ENCODE data around the gene RUNDC1.

Gene RUNDC1

DNA sequence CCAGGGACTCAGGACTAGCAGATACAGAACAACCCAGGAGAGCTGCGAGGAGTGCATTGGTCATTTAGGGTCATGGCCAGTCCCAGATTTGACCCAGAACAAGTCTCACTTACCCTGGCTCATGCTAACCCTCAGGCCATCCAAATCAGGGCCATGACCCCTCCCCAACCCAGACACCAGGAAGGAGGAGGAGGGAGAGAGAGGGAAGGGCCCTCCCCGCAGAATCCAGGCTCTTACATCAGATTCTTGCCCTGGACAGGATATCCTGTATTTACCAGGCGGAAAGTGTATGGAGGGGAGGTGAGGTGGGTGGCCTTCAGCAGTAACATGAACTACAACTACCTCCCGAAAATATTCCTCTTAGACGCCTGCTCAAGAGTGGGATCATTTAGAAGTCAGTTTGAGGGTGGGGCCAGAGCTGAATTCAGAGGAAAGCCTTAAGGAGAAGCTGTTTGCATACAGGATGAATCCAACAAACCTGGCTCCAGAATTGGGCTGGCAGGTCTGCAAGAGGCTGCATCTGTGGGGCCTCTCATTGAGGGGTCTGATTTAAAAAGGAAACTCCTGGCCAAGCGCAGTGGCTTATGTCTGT, 39.8 kb downstream of the RUNDC1 start:
- DNase-seq: no peak

DNA sequence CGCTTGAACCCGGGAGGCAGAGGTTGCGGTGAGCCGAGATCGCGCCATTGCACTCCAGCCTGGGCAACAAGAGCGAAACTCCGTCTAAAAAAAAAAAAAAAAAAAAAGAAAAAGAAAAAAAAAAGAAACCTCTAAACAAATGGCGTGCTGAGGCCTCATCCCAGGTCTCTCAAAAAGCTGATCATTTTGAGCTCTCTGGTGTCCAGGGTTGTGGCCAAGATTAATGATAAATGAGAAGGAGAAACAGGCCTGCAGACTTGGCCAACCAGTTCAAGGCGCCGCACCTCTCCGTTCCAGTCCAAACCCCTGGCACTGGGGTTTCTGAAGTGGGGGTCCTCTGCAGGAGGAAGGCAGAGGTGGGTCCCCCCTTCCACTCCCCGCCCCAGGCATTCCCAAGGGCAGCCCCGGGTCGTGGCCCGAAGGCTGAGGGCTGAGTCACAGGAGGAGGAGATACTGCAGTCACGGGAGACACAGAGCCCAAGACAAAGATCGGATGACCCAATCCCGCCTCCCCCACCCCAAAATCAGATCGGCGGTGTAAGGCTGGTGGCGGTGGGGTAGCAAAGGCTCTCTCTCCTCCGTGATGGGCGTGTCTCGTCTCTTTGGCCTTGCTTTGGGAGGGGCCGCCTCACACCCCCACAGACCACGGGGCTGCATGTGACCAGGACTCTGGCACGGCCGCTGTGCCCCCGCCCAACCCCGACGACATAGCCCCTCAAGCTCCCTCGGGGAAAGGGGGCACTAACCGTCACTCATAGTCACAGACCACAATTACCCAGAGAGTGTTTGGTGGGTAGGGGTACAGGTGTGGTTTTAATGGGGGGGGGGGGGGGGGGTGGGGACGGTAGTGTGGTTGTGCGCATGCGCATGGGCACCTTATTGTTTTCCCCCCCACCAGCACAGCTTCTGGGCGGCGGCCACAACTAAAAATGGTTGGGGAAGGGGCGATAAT, 40.7 kb downstream of the RUNDC1 start:
- DNase-seq: no peak

- DNase-seq: peak; percentile 69
Measured at GRCh38 chr17:43021741-43022512, 41.6 kb downstream of the RUNDC1 start, which contains the start of gene VAT1. VAT1 (minus strand) TSS chr17:43022385; CDS start chr17:43022322, 63 bp downstream.

DNA sequence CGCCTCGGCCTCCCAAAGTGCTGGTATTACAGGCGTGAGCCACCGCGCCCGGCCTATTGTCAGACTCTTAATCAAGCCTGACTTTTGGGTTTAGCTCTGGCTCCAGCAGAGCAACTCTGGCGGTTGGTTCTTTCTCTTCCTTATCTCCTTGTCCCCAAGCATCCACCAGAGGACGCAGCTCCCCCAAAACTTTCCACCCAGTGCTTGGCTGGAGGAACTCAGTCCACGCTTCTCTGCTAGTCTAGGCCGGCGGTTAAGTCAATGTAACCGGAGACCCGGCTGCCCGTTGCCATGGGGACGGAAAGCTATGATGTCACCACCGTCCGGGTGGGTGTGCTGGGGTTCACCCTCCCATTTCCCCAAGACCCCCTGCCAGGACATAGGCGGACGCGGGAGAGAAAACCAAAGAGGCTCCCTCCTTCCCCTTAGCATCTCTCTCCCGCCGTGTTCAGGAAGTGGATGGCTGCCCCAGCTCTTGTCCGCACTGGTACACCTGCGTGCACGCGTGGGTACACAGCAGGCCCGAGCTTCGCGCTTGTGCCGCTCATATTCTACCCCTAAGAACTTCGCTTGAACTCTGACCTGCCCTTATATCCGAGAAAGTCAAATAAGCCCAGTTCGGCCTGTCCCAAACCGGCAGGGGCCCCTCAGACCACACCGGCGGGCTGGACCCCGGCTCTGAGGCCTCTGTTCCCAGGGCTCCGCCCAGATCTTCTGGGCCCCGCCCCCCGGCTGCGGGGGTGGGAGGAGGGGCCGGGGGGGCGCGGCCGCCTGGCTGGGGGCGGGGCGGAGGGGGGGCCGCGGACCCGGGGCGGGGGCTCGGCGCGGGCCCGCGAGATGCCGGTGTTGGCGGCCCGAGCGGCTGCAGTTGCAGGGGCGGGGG, 44.3 kb downstream of the RUNDC1 start, which contains the start of gene RND2:
Gene RND2, plus strand, starts transcription at position 825 of the 883 bp plus-strand sequence. CDS start 117 bp downstream, outside the sequence.
- DNase-seq: peak; percentile 87

DNA sequence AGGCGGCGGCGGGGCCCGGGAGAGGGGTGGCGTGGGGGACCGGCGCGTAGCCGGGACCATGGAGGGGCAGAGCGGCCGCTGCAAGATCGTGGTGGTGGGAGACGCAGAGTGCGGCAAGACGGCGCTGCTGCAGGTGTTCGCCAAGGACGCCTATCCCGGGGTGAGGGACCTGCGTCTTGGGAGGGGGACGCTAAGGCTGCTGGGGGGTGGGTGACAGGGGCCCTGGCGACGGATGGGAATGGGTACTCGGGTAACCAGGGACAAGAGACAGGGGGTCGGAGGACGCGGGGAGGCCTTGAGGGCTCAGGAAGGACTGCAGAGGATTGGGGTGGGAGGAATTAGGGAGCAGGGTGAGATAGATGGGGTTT, 44.9 kb downstream of the RUNDC1 start:
- DNase-seq: no peak

DNA sequence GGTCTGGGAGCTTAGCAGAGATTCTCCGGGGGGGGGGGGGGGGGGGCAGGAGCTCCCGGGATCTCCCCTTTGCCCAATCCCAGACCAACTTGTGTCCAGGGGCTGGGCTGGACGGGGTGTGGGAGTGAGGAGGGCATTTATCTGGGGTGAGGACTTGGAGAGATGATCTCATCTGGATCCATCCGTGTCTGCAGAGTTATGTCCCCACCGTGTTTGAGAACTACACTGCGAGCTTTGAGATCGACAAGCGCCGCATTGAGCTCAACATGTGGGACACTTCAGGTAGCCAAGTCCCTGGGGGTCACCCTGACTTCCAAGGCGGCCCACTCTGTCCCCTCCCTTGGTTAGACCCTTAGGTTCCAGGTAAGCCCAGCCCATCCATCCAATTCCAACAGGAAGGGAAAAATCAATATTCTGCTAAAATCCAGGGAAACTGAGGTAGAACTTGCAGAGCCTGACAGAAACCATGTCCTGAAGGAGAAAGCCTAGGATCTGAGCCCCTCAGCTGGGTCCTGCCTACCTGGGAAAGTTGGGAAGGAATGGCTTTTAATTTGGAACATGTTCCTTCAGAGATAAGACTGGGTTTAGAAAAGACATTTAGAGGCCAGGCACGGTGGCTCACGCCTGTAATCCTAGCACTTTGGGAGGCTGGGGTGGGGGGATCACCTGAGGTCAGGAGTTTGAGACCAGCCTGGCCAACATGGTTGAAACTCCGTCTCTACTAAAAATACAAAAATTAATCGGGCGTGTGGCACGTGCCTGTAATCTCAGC, 45.6 kb downstream of the RUNDC1 start:
- DNase-seq: no peak

- DNase-seq: no peak
Measured at GRCh38 chr17:43026595-43026994, 46.2 kb downstream of the RUNDC1 start.

- DNase-seq: no peak
Measured at GRCh38 chr17:43027091-43028032, 47.0 kb downstream of the RUNDC1 start.

DNA sequence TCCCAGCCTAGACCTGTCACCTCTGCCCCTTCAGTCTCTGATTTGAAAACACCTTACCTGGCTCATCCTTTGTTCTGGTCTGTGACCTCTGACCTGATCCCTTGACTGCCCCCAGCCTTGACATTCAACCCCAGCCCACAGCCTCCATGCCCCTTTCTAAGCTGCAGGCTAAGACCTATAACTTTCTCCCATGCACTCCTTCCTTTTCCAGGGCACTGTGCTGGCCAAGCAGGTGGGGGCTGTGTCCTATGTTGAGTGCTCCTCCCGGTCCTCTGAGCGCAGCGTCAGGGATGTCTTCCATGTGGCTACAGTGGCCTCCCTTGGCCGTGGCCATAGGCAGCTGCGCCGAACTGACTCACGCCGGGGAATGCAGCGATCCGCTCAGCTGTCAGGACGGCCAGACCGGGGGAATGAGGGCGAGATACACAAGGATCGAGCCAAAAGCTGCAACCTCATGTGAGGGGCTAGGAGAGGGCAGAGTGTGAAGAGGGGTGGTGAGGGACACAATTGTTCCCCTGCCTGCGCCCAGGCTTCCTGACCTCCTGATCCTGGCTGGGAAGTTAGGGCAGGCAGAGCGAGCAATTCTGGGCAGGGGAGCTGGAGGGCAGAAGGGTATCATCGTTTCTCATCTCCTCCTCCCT, 48.0 kb downstream of the RUNDC1 start:
- no peak for DNase-seq

- no peak for DNase-seq
Measured at GRCh38 chr17:43030137-43030767, 49.9 kb downstream of the RUNDC1 start.

DNA sequence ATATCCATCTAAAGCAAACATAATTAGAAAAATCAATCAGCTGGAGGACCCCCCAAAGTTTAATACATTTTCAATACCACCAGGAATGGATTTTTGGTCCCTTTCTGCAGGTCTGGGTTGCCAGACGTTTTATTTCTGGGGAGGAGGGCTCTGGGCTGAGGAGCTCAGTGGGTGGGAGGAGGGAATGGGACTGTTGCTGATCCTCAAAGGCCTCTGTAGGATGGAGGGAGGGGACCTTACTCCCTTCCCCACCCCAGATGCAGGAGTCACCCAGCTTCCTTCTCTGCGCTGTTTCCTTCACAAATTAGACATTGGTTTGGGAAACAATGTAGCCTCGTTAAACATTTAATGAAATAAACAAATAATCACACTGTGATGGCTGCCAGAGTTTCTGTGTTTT, 51.3 kb downstream of the RUNDC1 start:
- no peak for DNase-seq

- no peak for DNase-seq
Measured at GRCh38 chr17:43033948-43034881, 53.9 kb downstream of the RUNDC1 start.

GRCh38 chr17:43034894-43035293, 54.5 kb downstream of the RUNDC1 start:
- DNase-seq: no peak

GRCh38 chr17:43039646-43040045, 59.3 kb downstream of the RUNDC1 start:
- no peak for DNase-seq

DNA sequence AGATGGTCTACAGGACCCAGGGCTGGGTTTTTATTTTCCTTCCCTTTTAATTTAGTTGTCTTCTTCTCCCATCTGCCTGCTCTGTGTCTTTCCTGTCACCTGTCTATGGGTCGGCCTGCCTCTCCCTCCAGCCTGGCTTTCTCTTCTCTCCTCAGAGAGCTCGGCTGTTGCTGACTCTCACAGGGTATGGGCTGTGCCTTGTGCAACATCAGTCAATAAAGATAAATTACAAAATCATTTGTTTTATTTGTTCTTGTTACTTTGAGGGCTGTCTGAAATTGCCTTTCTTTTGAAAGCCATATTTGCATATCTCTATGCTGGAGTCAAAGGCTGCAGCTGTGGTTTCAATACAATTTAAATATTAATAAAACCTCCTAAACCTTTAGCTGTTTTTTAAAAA, 60.3 kb downstream of the RUNDC1 start:
- DNase-seq: peak; percentile 64

- no peak for DNase-seq
Measured at GRCh38 chr17:43042025-43042628, 61.8 kb downstream of the RUNDC1 start.
